Measurements from ENCODE around the gene MFAP1. TPM values are rescaled to one million over a fixed set of nuclear protein-coding genes. Genes with fewer than 3 reads are reported as not detected.

The MFAP1 gene
- total RNA-seq, 1 donor from 2014 or later: 28.6 TPM

DNA sequence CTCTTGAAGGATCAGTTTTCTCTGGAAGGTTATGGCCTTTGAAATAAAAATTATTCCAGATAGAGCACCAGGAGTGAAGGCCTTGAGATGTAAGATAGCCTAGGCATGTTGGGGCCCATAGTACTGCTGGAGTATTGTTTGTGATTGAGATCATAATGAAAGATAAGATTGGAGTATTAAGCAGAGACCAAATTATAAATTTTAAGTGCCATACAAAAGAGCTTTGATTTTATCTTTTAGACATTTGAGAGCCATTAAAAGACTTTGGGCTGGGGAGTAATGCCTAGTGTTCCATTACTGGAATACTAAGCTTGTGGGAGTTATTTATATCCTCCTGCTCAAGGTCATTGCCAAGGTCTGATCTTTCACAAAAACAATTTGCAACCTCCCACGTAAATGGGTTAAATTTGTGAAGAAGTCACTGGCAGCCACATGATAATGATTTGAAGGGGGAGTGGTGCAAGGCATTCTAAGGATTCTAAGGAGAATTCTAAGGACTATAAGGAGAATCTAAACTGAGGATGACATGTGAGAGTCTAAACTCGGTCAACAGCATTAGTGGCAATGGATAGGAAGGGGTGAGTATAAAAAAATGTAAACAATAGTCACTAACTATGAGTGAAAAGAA is 60.6 kb downstream of the MFAP1 start:
- no peaks in the 10 kb centered on the region for H3K36me3 ChIP-seq (ENCODE audit: control insufficient read depth, insufficient read depth, low read length)

DNA sequence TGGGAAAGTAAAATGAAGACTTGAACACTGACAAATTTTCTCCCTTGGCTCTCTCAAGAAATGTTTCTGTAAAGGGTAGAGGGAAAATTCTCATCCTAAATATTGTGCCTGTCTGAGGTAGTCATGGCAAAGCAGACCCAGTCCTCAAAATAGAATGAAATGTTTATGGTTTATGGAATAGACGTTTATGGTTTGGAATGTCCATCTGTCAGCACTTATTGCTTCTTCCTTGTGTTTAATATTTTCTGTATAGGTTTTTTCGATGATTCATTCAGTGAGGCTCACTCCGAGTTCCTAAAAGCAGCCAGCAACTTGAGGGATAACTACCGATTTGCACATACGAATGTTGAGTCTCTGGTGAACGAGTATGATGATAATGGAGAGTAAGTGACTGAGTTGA is 61.7 kb downstream of the MFAP1 start:
- TF ChIP-seq, protein P1, sequence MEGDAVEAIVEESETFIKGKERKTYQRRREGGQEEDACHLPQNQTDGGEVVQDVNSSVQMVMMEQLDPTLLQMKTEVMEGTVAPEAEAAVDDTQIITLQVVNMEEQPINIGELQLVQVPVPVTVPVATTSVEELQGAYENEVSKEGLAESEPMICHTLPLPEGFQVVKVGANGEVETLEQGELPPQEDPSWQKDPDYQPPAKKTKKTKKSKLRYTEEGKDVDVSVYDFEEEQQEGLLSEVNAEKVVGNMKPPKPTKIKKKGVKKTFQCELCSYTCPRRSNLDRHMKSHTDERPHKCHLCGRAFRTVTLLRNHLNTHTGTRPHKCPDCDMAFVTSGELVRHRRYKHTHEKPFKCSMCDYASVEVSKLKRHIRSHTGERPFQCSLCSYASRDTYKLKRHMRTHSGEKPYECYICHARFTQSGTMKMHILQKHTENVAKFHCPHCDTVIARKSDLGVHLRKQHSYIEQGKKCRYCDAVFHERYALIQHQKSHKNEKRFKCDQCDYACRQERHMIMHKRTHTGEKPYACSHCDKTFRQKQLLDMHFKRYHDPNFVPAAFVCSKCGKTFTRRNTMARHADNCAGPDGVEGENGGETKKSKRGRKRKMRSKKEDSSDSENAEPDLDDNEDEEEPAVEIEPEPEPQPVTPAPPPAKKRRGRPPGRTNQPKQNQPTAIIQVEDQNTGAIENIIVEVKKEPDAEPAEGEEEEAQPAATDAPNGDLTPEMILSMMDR (IDR thresholded peaks at IDR 0.05; ENCODE audit: insufficient read depth, low read length, poor library complexity, severe bottlenecking): no peak
- Histone ChIP-seq H3K27me3 (ENCODE audit: control insufficient read depth, insufficient read depth, low read length) (no peaks in the 10 kb centered on the region), H3K36me3 (ENCODE audit: control insufficient read depth, insufficient read depth, low read length) (no peaks in the 10 kb centered on the region), H3K4me3 (ENCODE audit: low read depth, low read length) (no peak overlapping the region)
- DNase-seq (ENCODE audit: low read depth): no peak

More for the DNA sequence above, 60.6 kb downstream of the MFAP1 start:
- H3K4me3 ChIP-seq (ENCODE audit: low read depth, low read length): no peak overlapping the region
- DNase-seq (ENCODE audit: low read depth): no peak
- TF ChIP-seq, protein P1 (IDR thresholded peaks at IDR 0.05; ENCODE audit: insufficient read depth, low read length, poor library complexity, severe bottlenecking): no peak
- H3K27me3 ChIP-seq (ENCODE audit: control insufficient read depth, insufficient read depth, low read length): no peaks in the 10 kb centered on the region

Other genes with a start within 250 kb of the MFAP1 start
- gene PPIP5K1, start 234.5 kb downstream of the MFAP1 start, total RNA-seq: 20.8 and 26.2 TPM in 2 replicates
- 3.7 and 5.1 TPM in 2 replicates for gene CKMT1B, start 230.7 kb downstream of the MFAP1 start, total RNA-seq
- gene STRC, start 205.9 kb downstream of the MFAP1 start, total RNA-seq: under 0.01 and 0.21 TPM in 2 replicates
- gene CATSPER2, start 175.8 kb downstream of the MFAP1 start, total RNA-seq: 1.8 and 5.0 TPM in 2 replicates
- gene CKMT1A, start 130.8 kb downstream of the MFAP1 start, total RNA-seq: 6.5 and 8.8 TPM in 2 replicates
- gene PDIA3, start 78.3 kb downstream of the MFAP1 start, total RNA-seq: 218 and 244 TPM in 2 replicates
- gene ELL3, start 47.7 kb downstream of the MFAP1 start, total RNA-seq: 1.3 and 3.5 TPM in 2 replicates
- 582 and 942 TPM in 2 replicates for gene SERF2, start 32.4 kb downstream of the MFAP1 start, total RNA-seq
- 0.46 TPM in 1 of 2 replicates, not detected in the other for gene SERINC4, start 24.5 kb downstream of the MFAP1 start, total RNA-seq
- 5.6 and 8.1 TPM in 2 replicates for gene HYPK, start 24.1 kb downstream of the MFAP1 start, total RNA-seq
- gene WDR76, start 2.3 kb upstream of the MFAP1 start, total RNA-seq: 2.1 and 4.5 TPM in 2 replicates

All from kidney epithelial cell (primary cell).